SIG-M5 (cell line): ENCODE measurements around the gene CGRRF1.

Source experiments
- DNase-seq: peaks from one replicate; lab custom pipeline; 2025; lab: John Stamatoyannopoulos, UW

Gene CGRRF1, protein sequence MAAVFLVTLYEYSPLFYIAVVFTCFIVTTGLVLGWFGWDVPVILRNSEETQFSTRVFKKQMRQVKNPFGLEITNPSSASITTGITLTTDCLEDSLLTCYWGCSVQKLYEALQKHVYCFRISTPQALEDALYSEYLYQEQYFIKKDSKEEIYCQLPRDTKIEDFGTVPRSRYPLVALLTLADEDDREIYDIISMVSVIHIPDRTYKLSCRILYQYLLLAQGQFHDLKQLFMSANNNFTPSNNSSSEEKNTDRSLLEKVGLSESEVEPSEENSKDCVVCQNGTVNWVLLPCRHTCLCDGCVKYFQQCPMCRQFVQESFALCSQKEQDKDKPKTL

DNA sequence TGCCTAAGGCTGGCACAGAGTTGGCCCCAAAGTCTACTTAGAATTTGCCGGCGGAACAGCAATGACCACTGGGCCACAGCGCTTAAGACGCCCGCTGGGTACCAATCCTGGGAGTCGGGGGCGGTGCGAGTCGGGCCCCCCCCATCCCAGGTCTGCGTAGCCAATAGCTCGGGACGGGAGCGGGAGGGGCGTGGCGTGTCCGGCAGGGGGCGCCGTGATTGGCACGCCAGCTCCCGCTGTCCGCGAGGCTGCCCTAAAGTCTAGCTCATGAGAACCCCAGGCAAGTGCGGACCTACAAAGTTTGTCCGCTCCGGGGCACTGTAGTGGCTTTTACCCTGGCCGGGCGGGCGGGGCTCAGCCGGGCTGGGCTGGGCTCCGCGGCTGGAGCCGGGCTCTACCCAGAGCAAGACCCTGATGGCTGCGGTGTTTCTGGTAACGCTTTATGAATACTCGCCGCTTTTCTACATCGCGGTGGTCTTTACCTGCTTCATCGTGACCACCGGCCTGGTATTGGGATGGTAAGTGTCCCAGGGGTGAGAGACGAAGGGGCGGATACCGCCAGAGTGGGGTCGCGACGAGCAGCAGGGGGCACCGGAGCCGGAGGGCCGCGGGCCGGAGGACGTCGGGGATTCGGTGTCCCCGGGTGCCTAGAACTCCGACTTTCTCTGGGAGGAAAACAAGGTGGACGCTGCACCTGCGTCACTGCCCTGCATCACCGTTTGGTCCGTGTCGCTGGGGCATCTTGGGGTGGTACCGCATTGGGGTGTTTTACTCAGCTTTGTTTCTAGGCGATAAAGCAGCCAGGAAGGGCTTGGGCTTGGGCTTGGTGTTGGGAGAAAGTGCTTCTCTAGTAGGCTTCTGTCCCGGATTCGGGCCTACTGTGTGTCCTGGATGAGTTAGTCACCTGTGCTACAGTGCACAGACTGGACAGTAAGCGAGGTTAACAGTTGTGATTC is at the start of gene CGRRF1:
Gene CGRRF1, plus strand, starts transcription at position 361 of the 956 bp plus-strand sequence. Its CDS starts 54 bp downstream, at position 415.
- peak; percentile 70 for DNase-seq

DNA sequence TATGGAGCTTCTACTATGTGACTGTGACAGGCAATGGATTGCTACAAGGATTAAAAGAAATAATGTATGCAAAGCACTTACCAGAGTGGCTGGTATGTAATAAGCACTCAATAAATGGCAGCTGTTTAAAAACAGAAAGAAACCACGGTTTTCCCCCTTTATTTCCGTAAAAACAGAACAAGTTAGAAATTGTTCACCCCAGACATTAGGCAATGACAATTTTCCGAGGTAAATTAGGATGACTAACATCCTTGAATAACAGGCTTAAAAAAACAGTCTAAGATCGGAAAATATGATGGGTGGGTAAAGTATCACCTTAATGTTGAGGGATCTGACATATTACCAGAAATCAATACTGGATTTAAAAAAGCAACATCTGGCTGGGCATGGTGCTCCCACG is 47.7 kb upstream of the CGRRF1 start:
- DNase-seq = no peak

DNA sequence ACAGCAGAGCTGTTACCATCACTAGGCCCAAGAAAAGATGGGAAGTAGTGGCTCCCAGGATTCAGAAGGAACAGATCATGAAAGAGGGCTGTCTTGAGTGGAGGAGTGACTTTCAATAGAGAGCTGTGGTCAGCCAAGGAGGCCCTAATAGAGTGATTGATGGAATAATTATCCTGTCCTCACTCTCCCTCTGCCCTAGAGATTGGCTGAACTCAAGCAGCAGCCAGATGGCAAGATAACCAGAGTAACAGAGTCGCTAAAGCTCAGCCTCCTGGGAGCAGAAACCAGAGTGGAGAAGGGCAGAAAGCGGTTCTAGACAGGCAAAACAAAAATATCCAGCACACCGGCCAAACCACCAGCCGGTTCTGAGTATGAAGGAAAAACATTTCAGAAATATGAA is 44.1 kb upstream of the CGRRF1 start:
- DNase-seq = no peak

DNA sequence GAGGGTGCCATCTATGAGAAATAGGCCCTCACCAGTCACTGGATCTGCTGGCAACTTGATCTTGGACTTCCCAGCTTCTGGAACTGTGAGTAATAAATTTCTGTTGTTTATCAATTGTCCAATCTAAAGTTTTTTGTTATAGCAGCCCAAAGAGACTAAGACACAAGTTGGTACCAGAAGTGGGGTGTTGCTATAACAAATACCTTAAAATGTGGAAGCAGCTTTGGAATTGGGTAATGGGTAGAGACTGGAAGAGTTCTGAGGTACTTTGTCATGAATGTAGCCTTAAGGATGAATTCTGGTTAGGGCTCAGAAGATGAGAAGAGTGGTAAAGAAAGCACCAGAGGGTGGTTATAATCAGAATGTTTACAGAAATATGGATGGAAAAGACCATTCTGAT is 42.4 kb upstream of the CGRRF1 start:
- DNase-seq = no peak

DNA sequence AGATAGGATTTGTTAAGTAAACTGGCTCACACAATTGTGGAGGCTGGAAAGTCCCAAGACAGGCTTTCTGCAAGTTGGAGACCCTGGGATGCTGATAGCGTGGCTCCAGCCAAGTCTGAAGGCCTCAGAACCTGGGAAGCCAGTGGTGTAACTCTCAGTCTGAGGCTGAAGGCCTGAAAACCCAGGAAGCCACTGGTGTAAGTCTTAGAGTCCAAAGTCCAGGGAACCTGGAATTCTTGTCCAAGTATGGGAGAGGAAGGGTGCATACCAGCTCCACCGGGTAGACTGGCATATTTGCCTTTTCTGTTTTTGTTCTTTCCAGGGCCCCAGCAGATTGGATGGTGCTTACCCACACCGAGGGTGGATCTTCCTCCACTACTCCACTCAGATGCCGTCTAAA is 39.0 kb upstream of the CGRRF1 start:
- no peak for DNase-seq

DNA sequence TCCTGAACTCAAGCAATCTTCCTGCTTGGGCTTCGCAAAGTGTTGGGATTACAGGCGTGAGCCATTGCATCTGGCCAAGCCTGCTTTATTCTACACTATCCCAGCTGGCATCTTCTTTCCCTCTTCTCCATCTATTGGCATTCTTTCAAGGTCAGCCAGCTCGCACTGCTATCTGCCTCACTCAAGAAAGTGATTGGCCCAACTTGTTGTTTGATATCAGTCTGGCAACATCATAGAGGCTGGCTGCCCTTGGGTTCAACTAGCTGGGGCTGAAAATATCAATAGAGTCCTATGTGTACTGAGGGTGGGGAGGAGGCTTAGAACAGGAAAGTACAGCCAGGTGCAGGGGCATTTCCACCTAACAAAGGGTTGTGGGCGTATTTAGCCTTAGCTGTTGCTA is 38.1 kb upstream of the CGRRF1 start:
- DNase-seq = no peak

DNA sequence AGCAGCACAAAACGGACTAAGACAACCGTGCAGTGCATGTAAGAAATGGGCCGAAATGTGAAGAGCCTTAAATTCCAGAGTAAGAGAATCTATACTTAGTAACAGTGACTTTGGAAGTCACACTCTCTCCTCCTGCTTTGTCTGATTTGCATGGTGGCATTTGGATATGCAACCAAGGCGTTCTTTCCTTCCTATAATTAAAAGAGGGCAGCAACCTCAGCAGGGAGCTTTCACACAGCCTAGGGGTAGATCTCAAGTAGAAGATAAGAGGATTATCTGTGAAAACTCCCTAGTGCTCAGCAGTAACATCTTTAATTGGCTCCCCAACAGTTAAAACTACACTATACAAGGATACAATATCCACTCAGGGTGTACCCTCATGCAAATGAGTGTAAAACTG is 37.4 kb upstream of the CGRRF1 start:
- no peak for DNase-seq

DNA sequence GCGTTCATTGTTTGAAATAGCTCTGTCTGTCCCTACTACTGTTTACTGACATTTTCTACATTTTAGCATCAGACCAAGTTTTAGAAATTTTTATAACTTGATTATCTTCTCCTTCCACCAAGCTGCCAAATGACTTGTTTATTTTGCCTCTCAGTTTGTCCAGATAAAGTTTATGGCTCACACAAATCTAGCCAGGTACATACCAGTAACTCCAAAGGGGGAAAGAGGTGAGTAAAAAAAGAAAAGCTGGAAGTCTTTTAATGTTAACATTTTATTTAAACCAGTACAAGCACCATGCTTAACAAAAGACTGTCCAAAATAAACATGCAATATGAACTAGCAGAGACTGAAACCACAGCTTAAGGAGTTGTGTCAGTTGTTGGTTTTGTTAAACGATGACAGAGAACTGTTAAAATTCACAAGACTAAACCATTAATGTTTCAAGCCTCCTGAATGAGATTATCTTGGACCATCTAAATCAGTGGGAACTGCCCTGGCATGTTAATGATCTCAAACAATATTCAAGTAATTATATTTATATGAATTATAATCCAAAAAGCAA is 35.4 kb upstream of the CGRRF1 start:
- DNase-seq = no peak

DNA sequence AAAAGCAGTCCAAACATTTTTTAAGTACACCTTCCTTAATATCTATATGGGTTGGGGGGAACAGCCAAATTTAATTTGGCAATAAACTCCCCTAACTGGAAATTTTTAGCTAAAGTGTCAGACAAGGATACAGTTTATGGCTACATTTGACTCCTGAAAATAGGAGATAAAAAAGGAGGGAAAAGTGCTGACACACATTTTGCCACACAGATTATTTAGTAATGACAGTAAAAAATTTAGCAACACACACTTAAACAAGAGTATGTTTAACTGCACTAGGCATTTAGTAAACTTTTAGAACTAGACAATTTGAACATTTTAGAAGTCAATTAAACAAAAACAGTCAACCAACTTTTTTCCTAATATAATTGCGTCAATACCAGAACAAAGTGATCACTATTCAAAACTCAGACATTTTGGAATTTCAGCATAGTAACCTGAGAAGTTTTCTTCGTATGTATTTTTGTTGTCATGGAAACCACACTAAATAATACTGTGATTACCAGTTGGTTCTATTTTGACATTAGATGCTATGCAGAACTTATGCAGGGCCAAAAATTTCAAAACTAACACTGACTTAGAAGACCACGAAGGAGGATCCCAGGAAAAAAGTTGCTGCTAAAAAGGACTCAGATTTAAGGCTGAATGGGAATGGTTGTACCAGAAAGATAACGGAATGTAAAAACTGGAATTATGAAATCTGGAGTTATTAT is 34.4 kb upstream of the CGRRF1 start:
- no peak for DNase-seq

DNA sequence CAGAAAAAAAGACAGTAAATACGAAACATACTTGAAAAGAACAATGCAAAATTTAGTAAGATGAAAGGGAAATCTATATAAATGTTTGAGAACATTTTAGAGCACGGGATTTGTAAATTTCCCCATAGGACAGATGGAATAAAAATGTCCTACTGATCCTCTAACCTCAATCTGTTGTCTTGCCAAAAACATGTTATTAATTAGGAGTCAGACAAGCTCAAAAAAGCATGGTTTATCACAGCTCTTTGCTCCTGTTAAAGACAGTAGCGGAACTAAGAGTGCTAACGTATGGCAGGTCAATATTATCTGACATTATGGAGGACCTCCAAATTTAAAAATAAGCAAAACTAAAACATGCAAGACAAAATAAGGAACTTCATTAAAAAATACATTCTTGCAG is 33.8 kb upstream of the CGRRF1 start:
- no peak for DNase-seq

DNA sequence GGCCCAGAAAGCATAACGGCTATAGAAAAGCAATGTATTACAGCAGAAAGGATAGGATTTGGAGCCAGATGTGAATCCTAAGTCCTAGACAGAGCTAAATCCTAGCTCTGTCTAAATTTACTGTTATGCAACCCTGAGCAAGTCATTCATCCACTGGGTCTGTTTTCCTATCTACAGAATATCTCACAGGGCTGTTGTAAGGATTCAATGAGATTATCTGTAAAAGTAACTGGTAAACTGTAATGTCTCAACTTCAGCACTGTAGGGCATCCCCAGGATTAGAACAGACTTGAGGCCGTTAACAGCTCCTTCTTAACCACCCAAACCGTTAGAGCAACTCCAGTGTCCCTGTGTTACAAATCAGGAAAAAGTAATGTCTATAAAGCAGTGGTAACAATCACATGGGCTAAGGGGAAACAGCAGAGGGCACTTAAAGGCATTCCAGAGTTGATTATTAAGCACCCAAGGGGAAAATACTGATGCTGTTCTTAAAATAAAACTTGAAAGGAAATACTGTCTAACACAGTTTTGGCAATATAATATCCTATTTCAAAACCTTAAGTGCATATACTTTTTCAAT is 31.0 kb upstream of the CGRRF1 start:
- no peak for DNase-seq

DNA sequence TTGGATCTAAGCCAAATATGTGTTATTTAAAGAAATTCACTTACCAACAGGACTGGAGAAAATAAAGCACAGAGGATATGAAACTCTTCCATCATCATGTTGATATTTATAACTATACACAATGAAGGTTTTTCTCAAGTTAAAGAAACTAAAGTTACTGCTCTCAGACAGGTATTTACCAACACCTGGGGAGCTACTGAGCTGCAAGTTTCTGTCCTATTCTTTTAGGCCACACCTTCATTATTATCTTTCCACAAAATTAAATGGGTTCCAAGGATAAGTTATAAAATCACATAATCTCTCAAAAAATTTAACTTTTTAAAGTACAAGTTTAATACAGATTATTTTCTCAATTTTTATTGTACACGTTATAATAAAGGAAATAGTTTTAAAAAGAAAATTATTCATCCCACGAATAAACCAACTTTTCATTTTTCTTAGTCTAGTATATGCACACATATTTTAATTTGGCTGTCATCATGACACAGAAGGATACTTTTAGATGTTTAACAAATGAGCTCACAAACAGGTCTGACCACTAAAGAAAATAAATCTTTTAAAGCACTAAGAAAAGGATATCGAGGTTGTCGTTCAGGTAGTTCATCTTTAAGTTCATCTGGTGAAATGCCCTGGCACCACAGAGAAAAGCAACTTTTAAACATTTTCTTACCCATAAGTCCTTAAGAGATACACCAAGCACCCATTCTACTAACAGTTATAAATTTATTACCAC is 28.7 kb upstream of the CGRRF1 start:
- DNase-seq = no peak

DNA sequence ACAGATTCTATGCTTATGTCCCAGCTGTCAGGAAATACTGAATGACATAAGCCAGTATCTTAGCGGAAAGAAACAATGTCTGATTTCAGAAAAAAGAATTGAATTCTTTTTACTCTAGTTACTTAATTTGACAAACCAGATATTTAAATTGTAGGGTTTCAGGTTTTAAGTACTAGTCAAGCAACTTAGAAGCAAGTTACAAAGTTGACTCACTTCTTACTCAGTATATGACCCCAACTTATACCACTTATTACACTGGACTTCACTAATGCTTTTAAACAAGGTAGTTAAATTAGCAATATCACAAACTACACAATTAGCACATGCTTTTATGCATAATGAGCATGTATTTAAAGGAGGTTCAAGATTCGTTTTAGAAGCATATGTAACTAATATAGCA is 28.0 kb upstream of the CGRRF1 start:
- no peak for DNase-seq

DNA sequence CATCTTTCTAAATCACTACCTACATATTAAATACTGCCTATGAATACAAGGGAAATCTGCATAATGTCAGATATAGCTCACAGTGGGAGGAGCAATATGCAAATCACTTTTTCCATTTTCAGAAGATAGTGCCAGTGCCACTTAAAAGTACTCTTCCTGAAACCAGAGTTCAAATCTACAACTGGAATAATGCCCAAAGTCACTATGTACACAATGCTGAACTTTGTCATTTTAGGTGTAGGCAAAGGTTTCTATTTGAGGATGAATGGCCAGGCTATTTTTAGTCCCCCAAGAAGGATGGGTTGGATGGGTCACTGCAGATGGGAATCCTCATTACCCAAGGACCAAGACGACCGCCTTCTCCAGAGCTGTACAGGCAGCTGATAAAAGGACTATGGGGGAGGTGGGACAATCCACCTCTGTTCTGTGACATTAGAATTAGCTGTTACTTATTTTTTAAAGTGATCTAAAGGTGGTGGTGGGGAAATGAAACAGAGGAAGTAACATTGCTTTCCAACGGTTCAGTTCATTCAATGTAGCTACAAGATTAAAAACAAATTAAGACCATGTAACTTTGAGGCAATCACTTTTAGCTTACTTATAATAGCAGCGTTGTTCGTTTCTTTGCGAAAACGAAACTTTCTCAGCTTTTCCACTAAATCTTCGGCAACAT is 26.5 kb upstream of the CGRRF1 start:
- DNase-seq = no peak

DNA sequence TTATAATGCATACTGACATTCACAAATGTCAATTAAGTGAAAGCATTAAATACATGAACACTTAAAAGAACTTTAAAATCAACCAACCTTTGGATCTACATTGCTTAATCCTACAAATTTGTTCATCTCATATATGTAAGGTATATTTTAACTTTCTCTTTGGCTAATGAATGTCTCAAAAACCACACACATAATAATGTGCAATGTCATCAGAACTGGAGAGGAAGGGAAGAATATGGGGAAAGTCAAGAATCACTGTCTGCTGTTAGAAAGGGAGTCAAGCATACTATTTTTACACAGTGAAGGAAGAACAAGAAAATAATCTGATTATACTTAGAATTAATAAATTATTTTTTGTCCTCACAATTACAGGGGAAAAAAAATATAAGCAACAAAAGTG is 25.9 kb upstream of the CGRRF1 start:
- DNase-seq = no peak

DNA sequence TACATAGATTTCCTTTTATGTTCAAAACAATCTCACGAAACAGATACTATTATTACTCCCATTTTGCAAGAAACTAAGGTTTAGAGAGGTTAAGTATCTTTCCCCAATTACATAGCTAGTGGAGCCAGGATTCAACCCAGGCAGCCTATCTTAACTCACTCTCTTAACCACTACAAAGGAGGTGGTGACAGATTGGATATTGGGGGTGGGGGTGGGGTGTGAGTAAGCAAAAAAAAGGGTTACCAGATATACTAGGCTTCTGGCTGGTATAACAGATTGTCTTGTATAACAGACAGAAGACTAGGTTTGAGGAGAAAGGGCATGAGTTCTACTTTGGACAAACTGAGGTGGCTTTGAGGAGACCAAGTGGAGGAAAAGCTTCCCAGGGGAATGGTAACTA is 23.0 kb upstream of the CGRRF1 start:
- no peak for DNase-seq

DNA sequence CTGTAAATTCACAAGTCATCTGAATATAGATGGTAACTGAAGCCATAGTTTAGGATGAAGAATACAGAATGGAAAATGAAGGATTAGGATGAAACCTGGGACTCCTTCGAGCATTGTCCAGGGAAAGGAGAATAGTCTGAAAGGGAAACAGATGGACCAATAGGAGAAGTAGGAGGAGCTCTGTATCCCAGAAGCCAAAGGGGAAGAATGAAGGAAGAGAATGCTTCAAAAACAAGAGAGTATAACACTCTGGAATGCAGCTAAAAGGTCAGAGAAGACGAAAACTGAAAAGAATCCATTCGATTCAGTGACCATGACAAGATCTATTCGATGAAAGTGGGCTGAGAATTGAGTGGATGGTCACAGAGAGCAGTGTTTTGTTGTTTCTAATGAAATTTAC is 21.9 kb upstream of the CGRRF1 start:
- DNase-seq = no peak

DNA sequence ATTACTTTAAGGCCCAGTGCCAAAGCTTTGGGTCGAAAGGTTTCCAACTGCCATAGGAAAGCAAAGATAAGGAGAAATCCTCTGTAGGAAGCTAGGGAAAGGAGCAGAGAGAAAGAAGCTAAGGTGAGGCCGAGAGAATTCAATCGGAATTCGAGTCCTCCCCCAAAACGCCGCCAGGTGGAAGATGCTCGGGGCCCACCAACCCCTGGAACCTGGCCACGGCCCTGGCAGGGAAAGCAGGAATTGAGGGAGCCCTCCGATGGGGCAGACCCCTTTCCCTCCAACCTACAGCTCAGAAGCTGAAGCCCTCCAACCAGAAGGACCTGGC is 21.4 kb upstream of the CGRRF1 start:
- DNase-seq = no peak

DNA sequence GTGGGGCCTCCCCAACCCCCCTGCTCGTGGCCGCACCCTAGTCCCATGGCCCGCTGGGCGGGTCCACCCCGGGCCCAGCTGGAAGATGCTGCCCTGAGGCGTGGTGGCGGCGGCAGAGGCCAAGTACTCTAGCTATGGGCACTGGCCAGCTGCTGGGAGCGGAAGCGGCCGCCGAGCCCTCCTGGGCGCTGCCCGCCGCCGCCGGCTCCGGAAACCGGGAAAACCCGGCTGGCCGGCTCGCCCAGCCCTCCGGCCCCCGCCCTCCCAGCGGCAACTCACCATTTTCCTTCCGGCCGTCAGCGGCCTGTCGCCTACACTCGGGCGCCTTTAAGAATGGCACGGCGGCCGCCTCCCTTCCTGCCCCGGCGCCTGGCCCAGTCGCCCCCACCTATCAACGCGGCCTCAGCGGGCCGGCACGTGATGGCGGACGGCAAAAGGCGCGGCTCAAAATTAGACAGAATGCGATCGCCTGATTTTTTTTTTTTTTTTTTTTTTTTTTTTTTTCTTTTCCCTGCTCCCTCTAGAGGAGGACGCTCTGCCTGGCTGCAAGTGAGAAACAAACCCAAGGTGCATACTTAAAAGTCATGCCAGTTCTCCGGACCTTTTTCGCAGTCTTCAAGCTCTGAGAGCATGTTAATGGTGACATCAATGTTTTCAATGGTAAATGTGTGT is 20.9 kb upstream of the CGRRF1 start, which contains the start of gene GMFB:
Gene GMFB, minus strand, starts transcription at position 335 of the 672 bp plus-strand sequence. Its CDS starts 53 bp downstream, at position 282.
- peak; percentile 4 for DNase-seq

DNA sequence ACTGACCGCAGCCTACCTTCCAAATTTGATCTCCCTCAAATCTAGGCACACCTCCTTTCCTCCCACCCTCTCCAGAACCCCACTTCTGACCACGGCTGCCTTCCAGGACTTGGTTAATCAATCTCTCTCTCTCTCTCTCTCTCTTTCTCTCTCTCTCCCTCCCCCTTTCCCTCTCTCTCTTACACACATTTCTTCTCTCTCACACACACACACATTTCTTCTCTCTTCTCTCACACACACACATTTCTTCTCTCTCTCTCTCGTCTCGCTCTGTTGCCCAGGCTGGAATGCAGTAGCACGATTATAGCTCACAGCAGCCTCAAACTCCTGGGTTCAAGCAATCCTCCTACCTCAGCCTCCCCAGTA is 20.4 kb upstream of the CGRRF1 start:
- no peak for DNase-seq
